Chondrocyte (in vitro differentiated cells): ENCODE measurements around the gene BANK1. TPM values are rescaled to one million over a fixed set of nuclear protein-coding genes. Genes with fewer than 3 reads are reported as not detected.

ENCODE experiments used
- DNase-seq: peaks from one replicate; pipeline ENCODE4 v3.0.0; 2021; ENCODE audit warnings: mixed read lengths, low spot score
- H3K27ac Mint-ChIP-seq: one replicate; pipeline ENCODE4 v1.8.0; 2021; ENCODE audit warnings: mild to moderate bottlenecking, moderate library complexity, mixed read lengths; ENCODE audit not compliant: unreplicated experiment
- H3K27me3 Mint-ChIP-seq: 2 replicates; pipeline ENCODE4 v1.8.0; 2021; ENCODE audit warnings: low read depth, mixed read lengths
- H3K36me3 Mint-ChIP-seq: 2 replicates; pipeline ENCODE4 v1.8.0; 2021; ENCODE audit warnings: low read depth, mixed read lengths
- H3K4me1 Mint-ChIP-seq: 2 replicates; pipeline ENCODE4 v1.8.0; 2021; ENCODE audit warnings: low read depth, mild to moderate bottlenecking, mixed read lengths
- H3K4me3 Mint-ChIP-seq: one replicate; pipeline ENCODE4 v1.8.0; 2021; ENCODE audit warnings: mild to moderate bottlenecking, moderate library complexity, mixed read lengths; ENCODE audit not compliant: unreplicated experiment
- H3K9me3 Mint-ChIP-seq: 2 replicates; pipeline ENCODE4 v1.8.0; 2021; ENCODE audit warnings: low read depth, mixed read lengths
- total RNA-seq: library from RNA; stranded (reverse); gene quantifications from 3 replicates; pipeline ENCODE4 v1.2.1, GENCODE V29; 2021
- TF ChIP-seq, protein P1 (sequence below): fragments of 200-600 bp; sonication (generic); IDR thresholded peaks from 2 replicates; pipeline ENCODE4 v1.5.0; 2021; ENCODE audit warnings: antibody characterized with exemption, mild to moderate bottlenecking, moderate library complexity

The BANK1 gene
- total RNA-seq, 1 donor from 2014 or later: 0.65 TPM

DNA sequence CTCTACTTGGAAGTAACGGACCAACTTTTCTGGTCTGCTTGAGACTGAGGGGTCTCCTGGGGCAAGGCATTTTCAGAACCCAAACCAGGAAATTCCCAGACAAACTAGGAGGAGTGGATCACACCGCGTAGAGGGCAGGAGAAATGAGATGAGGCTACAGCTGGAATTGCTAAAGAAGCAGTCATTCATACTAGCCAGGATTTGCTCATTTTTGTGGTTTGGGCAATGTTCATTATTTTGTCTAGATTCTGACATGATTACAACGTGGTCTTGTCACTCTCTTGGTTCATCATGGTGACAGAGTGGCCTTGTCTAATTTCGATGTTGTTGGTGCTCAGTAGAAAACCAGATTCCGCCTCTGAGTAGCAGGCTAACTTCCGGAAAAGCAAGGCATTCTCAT lies 63.2 kb downstream of the BANK1 start:
- Mint-ChIP-seq H3K27ac (no peak overlapping the region), H3K9me3 (no peaks in the 10 kb centered on the region), H3K27me3 (no peaks in the 10 kb centered on the region), H3K4me1 (peaks cover 4% of the 10 kb centered on the region), H3K36me3 (no peaks in the 10 kb centered on the region), H3K4me3 (no peak overlapping the region)
- TF ChIP-seq, protein P1, sequence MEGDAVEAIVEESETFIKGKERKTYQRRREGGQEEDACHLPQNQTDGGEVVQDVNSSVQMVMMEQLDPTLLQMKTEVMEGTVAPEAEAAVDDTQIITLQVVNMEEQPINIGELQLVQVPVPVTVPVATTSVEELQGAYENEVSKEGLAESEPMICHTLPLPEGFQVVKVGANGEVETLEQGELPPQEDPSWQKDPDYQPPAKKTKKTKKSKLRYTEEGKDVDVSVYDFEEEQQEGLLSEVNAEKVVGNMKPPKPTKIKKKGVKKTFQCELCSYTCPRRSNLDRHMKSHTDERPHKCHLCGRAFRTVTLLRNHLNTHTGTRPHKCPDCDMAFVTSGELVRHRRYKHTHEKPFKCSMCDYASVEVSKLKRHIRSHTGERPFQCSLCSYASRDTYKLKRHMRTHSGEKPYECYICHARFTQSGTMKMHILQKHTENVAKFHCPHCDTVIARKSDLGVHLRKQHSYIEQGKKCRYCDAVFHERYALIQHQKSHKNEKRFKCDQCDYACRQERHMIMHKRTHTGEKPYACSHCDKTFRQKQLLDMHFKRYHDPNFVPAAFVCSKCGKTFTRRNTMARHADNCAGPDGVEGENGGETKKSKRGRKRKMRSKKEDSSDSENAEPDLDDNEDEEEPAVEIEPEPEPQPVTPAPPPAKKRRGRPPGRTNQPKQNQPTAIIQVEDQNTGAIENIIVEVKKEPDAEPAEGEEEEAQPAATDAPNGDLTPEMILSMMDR: no peak
- DNase-seq: no peak

DNA sequence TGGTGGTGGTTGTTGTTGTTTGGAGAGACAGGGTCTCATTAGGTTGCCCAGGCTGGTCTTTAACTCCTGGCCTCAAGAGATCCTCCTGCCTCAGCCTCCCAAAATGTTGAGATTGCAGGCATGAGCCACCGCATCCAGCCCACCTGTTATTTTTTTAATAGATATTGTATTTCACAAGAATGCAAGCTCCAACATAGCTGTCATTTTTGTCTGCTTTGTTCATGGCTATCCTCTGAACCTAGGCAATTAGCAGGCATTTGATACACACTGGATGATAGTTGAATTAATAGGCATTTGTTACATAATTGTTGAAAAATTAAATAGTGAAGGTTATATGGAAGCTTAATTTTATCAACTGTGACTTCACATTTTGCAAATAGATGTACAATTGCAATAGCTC lies 64.7 kb downstream of the BANK1 start:
- Mint-ChIP-seq H3K4me1 (peaks cover 4% of the 10 kb centered on the region), H3K4me3 (no peak overlapping the region), H3K27me3 (no peaks in the 10 kb centered on the region), H3K36me3 (peaks cover 1% of the 10 kb centered on the region), H3K27ac (no peak overlapping the region), H3K9me3 (no peaks in the 10 kb centered on the region)
- no peak for DNase-seq
- TF ChIP-seq, protein P1: no peak

DNA sequence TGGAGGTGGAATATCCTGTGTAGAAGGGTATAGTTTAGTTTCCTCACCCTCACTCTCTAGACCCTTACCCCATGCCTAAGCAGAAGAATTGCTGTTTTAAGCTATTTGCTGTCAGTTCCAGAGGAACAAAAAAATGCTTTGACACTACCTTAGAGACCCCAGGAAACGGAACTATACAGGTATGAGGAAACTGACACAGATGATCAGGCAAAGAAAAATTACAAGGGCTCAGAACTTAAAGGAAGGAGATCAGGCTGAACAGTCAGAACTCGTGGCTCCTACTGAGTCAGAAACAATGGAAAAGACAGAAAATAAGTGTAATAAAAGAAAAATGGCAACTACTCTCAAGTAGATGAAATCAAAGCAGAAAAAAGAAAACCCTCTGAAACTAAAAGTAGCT lies 65.6 kb downstream of the BANK1 start:
- Mint-ChIP-seq H3K4me3 (no peak overlapping the region), H3K27ac (no peak overlapping the region), H3K36me3 (peaks cover 1% of the 10 kb centered on the region), H3K4me1 (peaks cover 4% of the 10 kb centered on the region), H3K9me3 (no peaks in the 10 kb centered on the region), H3K27me3 (no peaks in the 10 kb centered on the region)
- no peak for DNase-seq
- TF ChIP-seq, protein P1: no peak

DNA sequence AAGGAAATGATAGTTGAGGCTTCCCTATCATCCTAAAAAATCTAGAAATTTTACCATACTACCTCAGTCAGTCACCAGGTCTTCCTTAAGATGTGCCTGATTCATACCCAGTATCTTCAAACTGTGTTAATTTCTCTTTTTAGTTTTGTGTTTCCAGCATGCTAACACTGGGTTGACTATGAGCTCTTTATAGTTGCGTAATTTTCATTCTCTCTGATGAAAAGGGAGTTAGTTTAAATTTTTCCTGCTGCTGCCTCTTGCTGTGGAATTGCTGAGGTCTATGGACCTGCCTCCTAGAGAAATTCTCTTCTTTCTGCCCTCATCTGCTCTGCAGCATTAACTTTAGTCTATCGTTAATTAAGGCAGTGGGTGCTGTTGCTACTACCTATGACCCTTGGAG lies 66.6 kb downstream of the BANK1 start:
- Mint-ChIP-seq H3K4me1 (peaks cover 4% of the 10 kb centered on the region), H3K9me3 (no peaks in the 10 kb centered on the region), H3K27ac (no peak overlapping the region), H3K4me3 (no peak overlapping the region), H3K27me3 (no peaks in the 10 kb centered on the region), H3K36me3 (peaks cover 1% of the 10 kb centered on the region)
- DNase-seq: no peak
- TF ChIP-seq, protein P1: no peak

DNA sequence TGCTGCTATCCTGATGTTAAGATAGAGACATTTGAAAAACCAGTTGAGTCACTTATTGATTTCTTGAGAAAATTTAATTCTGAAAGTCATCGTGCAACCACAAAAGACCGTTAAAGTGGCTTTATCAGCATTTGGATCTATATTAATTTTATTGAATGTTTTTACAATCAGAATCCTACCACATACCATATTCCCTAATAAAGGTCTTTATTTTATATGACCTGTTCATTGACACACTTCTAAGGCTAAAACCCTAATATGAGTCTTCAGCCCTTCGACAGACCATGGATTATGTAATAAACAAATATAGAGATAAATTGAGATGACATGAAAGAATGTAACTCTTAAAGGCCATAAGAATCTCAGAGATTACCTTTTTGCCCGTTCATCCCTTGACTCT lies 68.1 kb downstream of the BANK1 start:
- Mint-ChIP-seq H3K4me1 (no peaks in the 10 kb centered on the region), H3K36me3 (peaks cover 1% of the 10 kb centered on the region), H3K27me3 (no peaks in the 10 kb centered on the region), H3K4me3 (no peak overlapping the region), H3K27ac (no peak overlapping the region), H3K9me3 (no peaks in the 10 kb centered on the region)
- TF ChIP-seq, protein P1: no peak
- DNase-seq: no peak
